ENCODE results near the gene PPME1. TPM values are rescaled to one million over a fixed set of nuclear protein-coding genes. Genes with fewer than 3 reads are reported as not detected.

PPME1 gene
- total and polyA plus RNA-seq, 2 experiments from 2014 or later, result 43.6 to 62.1 TPM

GRCh38 chr11:74225565-74225964 lies 54.5 kb downstream of the PPME1 start:
- Histone ChIP-seq H3K4me2 (ENCODE audit: unreplicated experiment) (no peak overlapping the region), H3F3A (ENCODE audit: insufficient read depth) (no peaks in the 10 kb centered on the region), H3K9me3 (ENCODE audit: low read depth) (no peaks in the 10 kb centered on the region), H3K9ac (no peak overlapping the region), H4K20me1 (ENCODE audit: insufficient read depth) (no peaks in the 10 kb centered on the region), H3K79me2 (ENCODE audit: insufficient read depth) (peaks cover 22% of the 10 kb centered on the region), H3K9me2 (ENCODE audit: insufficient read depth) (no peaks in the 10 kb centered on the region), H3K4me3 (no peak overlapping the region), H3K36me3 (ENCODE audit: low read depth) (peaks cover 6% of the 10 kb centered on the region), H3K4me1 (ENCODE audit: insufficient read depth) (no peaks in the 10 kb centered on the region), H3K27me3 (replicated peaks; ENCODE audit: insufficient read depth) (no peaks in the 10 kb centered on the region), H2AFZ (no peak overlapping the region), H3K27ac (no peak overlapping the region)
- no peak for DNase-seq
- WGBS, 2 experiments (ENCODE audit: low coverage in 1 of 2, low lambda C conversion rate in 2 of 2, missing lambda C conversion rate in 2 of 2), result 98 to 99% methylated on average over 4 of the region's 4 CpGs
- in situ Hi-C loops (cut with MboI), result no loop called here
- TF ChIP-seq EZH2 (IDR thresholded peaks at IDR 0.05; ENCODE audit: insufficient read depth, poor library complexity, severe bottlenecking), result no peak
- TF ChIP-seq EZH2phosphoT487 (IDR thresholded peaks at IDR 0.05; ENCODE audit: insufficient read depth, low read depth), result no peak

GRCh38 chr11:74226907-74227306 lies 55.8 kb downstream of the PPME1 start:
- H3K9me3 ChIP-seq (ENCODE audit: low read depth), result no peaks in the 10 kb centered on the region

GRCh38 chr11:74232311-74232950 lies 61.3 kb downstream of the PPME1 start:
- no peaks in the 10 kb centered on the region for H3F3A ChIP-seq (ENCODE audit: insufficient read depth)
- no peak for DNase-seq
- 96 to 97% methylated on average over 5 to 6 of the region's 6 CpGs for WGBS, 2 experiments (ENCODE audit: low coverage in 1 of 2, low lambda C conversion rate in 2 of 2, missing lambda C conversion rate in 2 of 2)
- TF ChIP-seq EZH2 (IDR thresholded peaks at IDR 0.05; ENCODE audit: insufficient read depth, poor library complexity, severe bottlenecking) (no peak), EZH2phosphoT487 (IDR thresholded peaks at IDR 0.05; ENCODE audit: insufficient read depth, low read depth) (no peak)
- H3K79me2 ChIP-seq (ENCODE audit: insufficient read depth), result peaks cover 5% of the 10 kb centered on the region; the same call in 1 of the 2 replicates
- peaks cover 42% of the 10 kb centered on the region for H3K36me3 ChIP-seq (ENCODE audit: low read depth)
- no peaks in the 10 kb centered on the region for H3K27me3 ChIP-seq (replicated peaks; ENCODE audit: insufficient read depth)
- H3K9me2 ChIP-seq (ENCODE audit: insufficient read depth), result no peaks in the 10 kb centered on the region
- H4K20me1 ChIP-seq (ENCODE audit: insufficient read depth), result no peaks in the 10 kb centered on the region
- no peak overlapping the region for H3K27ac ChIP-seq
- in situ Hi-C loops (cut with MboI), result no loop called here
- no peak overlapping the region for H2AFZ ChIP-seq
- no peak overlapping the region for H3K4me3 ChIP-seq
- no peaks in the 10 kb centered on the region for H3K9me3 ChIP-seq (ENCODE audit: low read depth)
- no peak overlapping the region for H3K9ac ChIP-seq
- no peaks in the 10 kb centered on the region for H3K4me1 ChIP-seq (ENCODE audit: insufficient read depth)
- no peak overlapping the region for H3K4me2 ChIP-seq (ENCODE audit: unreplicated experiment)

More at GRCh38 chr11:74226907-74227306, 55.8 kb downstream of the PPME1 start:
- 54 to 65% methylated on average over 2 of the region's 2 CpGs for WGBS, 2 experiments (ENCODE audit: low coverage in 1 of 2, low lambda C conversion rate in 2 of 2, missing lambda C conversion rate in 2 of 2)
- H3K27ac ChIP-seq, result no peak overlapping the region
- no peaks in the 10 kb centered on the region for H3K27me3 ChIP-seq (replicated peaks; ENCODE audit: insufficient read depth)
- in situ Hi-C loops (cut with MboI), result no loop called here
- H3K9ac ChIP-seq, result no peak overlapping the region
- H3K36me3 ChIP-seq (ENCODE audit: low read depth), result peaks cover 18% of the 10 kb centered on the region
- no peaks in the 10 kb centered on the region for H3F3A ChIP-seq (ENCODE audit: insufficient read depth)
- peaks cover 22% of the 10 kb centered on the region for H3K79me2 ChIP-seq (ENCODE audit: insufficient read depth)
- no peak overlapping the region for H3K4me3 ChIP-seq
- H3K4me2 ChIP-seq (ENCODE audit: unreplicated experiment), result no peak overlapping the region
- H3K9me2 ChIP-seq (ENCODE audit: insufficient read depth), result no peaks in the 10 kb centered on the region
- no peaks in the 10 kb centered on the region for H4K20me1 ChIP-seq (ENCODE audit: insufficient read depth)
- no peak for DNase-seq
- H3K4me1 ChIP-seq (ENCODE audit: insufficient read depth), result no peaks in the 10 kb centered on the region
- no peak for TF ChIP-seq EZH2phosphoT487 (IDR thresholded peaks at IDR 0.05; ENCODE audit: insufficient read depth, low read depth)
- no peak for TF ChIP-seq EZH2 (IDR thresholded peaks at IDR 0.05; ENCODE audit: insufficient read depth, poor library complexity, severe bottlenecking)
- no peak overlapping the region for H2AFZ ChIP-seq

- no peak overlapping the region for H3K27ac ChIP-seq
- H3K36me3 ChIP-seq (ENCODE audit: low read depth), result peaks cover 51% of the 10 kb centered on the region
- no peaks in the 10 kb centered on the region for H4K20me1 ChIP-seq (ENCODE audit: insufficient read depth)
- no peaks in the 10 kb centered on the region for H3K9me2 ChIP-seq (ENCODE audit: insufficient read depth)
- H3K4me1 ChIP-seq (ENCODE audit: insufficient read depth), result no peaks in the 10 kb centered on the region
- H2AFZ ChIP-seq, result no peak overlapping the region
- DNase-seq, result no peak
- no peak for TF ChIP-seq EZH2phosphoT487 (IDR thresholded peaks at IDR 0.05; ENCODE audit: insufficient read depth, low read depth)
- no peak for TF ChIP-seq EZH2 (IDR thresholded peaks at IDR 0.05; ENCODE audit: insufficient read depth, poor library complexity, severe bottlenecking)
- H3K4me2 ChIP-seq (ENCODE audit: unreplicated experiment), result no peak overlapping the region
- no peaks in the 10 kb centered on the region for H3K9me3 ChIP-seq (ENCODE audit: low read depth)
- in situ Hi-C loops (cut with MboI), result no loop called here
- H3K27me3 ChIP-seq (replicated peaks; ENCODE audit: insufficient read depth), result no peaks in the 10 kb centered on the region
- H3K9ac ChIP-seq, result no peak overlapping the region
- no peaks in the 10 kb centered on the region for H3F3A ChIP-seq (ENCODE audit: insufficient read depth)
- H3K4me3 ChIP-seq, result no peak overlapping the region
- H3K79me2 ChIP-seq (ENCODE audit: insufficient read depth), result no peaks in the 10 kb centered on the region
- WGBS, 2 experiments (ENCODE audit: low coverage in 1 of 2, low lambda C conversion rate in 2 of 2, missing lambda C conversion rate in 2 of 2), result 96 to 100% methylated on average over 3 of the region's 3 CpGs
Measured at GRCh38 chr11:74233683-74234082, 62.6 kb downstream of the PPME1 start.
